Calu3 (cell line): ENCODE measurements around the gene APIP. TPM values are rescaled to one million over a fixed set of nuclear protein-coding genes. Genes with fewer than 3 reads are reported as not detected.
A peak's percentile ranks its signal among the peaks of the same experiment; 100 is the strongest.
"Not testable (repeated sequence)": the region's sequence is repeated elsewhere in the genome, so short reads cannot be mapped to it uniquely, and the experiment has no call there.

Experiments used
- BruUV-seq: library from RNA; stranded (reverse); fragments of 400-500 nt; replicated peaks from 2 replicates; lab custom pipeline; 2021; lab: Mats Ljungman, UMichigan
- CTCF ChIA-PET: fragments of 300-600 bp; sonication (Branson Sonifier 250); formaldehyde crosslinking; loops from one replicate; lab custom pipeline; 2022; ENCODE audit warnings: antibody characterized with exemption; lab: Charles Lee
- DNase-seq: peaks from one replicate; pipeline ENCODE4 v3.0.0; 2022
- H3K27ac Mint-ChIP-seq: one replicate; pipeline ENCODE4 v1.8.0; 2022; ENCODE audit warnings: mixed read lengths; ENCODE audit not compliant: unreplicated experiment
- H3K27me3 Mint-ChIP-seq: one replicate; pipeline ENCODE4 v1.8.0; 2022; ENCODE audit warnings: mixed read lengths; ENCODE audit not compliant: unreplicated experiment
- H3K36me3 Mint-ChIP-seq: one replicate; pipeline ENCODE4 v1.8.0; 2022; ENCODE audit warnings: mild to moderate bottlenecking, moderate library complexity, mixed read lengths; ENCODE audit not compliant: insufficient read depth, unreplicated experiment
- H3K4me1 Mint-ChIP-seq: one replicate; pipeline ENCODE4 v1.8.0; 2022; ENCODE audit warnings: mild to moderate bottlenecking, low read depth, mixed read lengths; ENCODE audit not compliant: unreplicated experiment
- H3K4me3 Mint-ChIP-seq: one replicate; pipeline ENCODE4 v1.8.0; 2022; ENCODE audit warnings: mild to moderate bottlenecking, low read depth, moderate library complexity, mixed read lengths; ENCODE audit not compliant: unreplicated experiment
- H3K9me3 Mint-ChIP-seq: one replicate; pipeline ENCODE4 v1.8.0; 2022; ENCODE audit warnings: low read depth, mixed read lengths; ENCODE audit not compliant: unreplicated experiment
- intact Hi-C: fragments of 100-400 bp; cut with micrococcal nuclease; formaldehyde crosslinking; loops from one replicate; pipeline ENCODE4 v1.10.0; 2022; ENCODE audit not compliant: unreplicated experiment
- total RNA-seq: library from RNA; stranded (reverse); gene quantifications from 2 replicates; pipeline ENCODE4 v1.2.3, GENCODE V29; 2022
- TF ChIP-seq, protein P1 (sequence below): fragments of 200-600 bp; IDR thresholded peaks from one replicate; pipeline ENCODE4 v1.8.0; 2022; ENCODE audit warnings: antibody characterized with exemption; ENCODE audit not compliant: unreplicated experiment

Gene APIP
- total RNA-seq, 1 experiment from 2014 or later, result 42.4 TPM

DNA sequence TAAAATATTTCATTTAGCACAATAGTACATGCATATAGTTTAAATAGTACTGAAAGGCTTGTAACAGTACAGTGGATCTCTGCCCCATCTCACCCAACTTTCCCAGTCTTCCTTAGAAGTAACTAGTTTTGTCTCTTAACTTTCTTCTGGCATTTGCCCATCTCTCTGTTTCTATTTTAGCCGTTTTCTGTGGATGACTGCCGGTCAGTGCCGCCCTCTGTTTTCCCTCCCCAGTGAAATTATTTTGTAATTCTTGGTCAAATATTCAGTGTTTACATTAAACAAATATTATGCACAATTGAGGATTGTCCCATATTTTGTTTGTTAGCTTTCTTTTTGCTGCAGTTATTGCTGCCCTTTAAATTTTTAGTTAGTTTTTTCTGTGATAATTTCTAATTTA lies 8.5 kb upstream of the APIP start:
- Mint-ChIP-seq H3K4me1 (peaks cover 37% of the 10 kb centered on the region), H3K36me3 (no peaks in the 10 kb centered on the region), H3K27me3 (no peaks in the 10 kb centered on the region), H3K4me3 (no peak overlapping the region), H3K9me3 (no peaks in the 10 kb centered on the region), H3K27ac (no peak overlapping the region)
- CTCF ChIA-PET, result interaction anchor here (0.7 to 1.4 kb wide), 3 partner anchors 9 to 468 kb away, joined by 3 read pairs; partner anchors contain the start of genes APIP and PDHX
- TF ChIP-seq, protein P1, sequence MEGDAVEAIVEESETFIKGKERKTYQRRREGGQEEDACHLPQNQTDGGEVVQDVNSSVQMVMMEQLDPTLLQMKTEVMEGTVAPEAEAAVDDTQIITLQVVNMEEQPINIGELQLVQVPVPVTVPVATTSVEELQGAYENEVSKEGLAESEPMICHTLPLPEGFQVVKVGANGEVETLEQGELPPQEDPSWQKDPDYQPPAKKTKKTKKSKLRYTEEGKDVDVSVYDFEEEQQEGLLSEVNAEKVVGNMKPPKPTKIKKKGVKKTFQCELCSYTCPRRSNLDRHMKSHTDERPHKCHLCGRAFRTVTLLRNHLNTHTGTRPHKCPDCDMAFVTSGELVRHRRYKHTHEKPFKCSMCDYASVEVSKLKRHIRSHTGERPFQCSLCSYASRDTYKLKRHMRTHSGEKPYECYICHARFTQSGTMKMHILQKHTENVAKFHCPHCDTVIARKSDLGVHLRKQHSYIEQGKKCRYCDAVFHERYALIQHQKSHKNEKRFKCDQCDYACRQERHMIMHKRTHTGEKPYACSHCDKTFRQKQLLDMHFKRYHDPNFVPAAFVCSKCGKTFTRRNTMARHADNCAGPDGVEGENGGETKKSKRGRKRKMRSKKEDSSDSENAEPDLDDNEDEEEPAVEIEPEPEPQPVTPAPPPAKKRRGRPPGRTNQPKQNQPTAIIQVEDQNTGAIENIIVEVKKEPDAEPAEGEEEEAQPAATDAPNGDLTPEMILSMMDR, result no peak
- intact Hi-C loops, result loop anchor here (5.0 kb wide), 4 partner anchors 53 to 563 kb away; no protein-coding TSS in a partner anchor
- no TSS peak for BruUV-seq
- DNase-seq, result no peak

DNA sequence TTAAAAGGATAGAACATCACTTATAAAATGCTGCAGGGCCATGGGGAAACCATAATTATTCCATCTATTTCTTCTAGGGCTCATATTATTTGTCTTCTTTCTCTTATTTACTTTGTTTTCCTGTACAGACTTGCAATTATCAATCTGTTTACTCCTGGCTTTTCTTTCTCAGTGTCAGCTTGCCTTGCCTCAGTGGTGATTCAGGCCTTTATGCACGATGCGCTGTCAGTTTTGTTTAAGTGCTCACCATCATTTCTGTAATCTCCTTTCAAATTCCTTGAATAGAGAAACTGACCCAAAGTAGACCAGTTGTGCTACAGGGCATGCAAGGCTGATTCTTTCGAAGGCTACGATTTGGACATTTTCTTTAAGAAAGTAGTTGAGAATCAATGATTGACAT lies 5.0 kb upstream of the APIP start:
- CTCF ChIA-PET, result no interaction called here
- peaks cover 21% of the 10 kb centered on the region for H3K4me1 Mint-ChIP-seq
- H3K27me3 Mint-ChIP-seq, result no peaks in the 10 kb centered on the region
- peaks cover 21% of the 10 kb centered on the region for H3K36me3 Mint-ChIP-seq
- H3K9me3 Mint-ChIP-seq, result no peaks in the 10 kb centered on the region
- intact Hi-C loops, result no loop called here
- BruUV-seq, result no TSS peak
- H3K27ac Mint-ChIP-seq, result no peak overlapping the region
- H3K4me3 Mint-ChIP-seq, result no peak overlapping the region
- no peak for DNase-seq
- TF ChIP-seq, protein P1, result no peak

DNA sequence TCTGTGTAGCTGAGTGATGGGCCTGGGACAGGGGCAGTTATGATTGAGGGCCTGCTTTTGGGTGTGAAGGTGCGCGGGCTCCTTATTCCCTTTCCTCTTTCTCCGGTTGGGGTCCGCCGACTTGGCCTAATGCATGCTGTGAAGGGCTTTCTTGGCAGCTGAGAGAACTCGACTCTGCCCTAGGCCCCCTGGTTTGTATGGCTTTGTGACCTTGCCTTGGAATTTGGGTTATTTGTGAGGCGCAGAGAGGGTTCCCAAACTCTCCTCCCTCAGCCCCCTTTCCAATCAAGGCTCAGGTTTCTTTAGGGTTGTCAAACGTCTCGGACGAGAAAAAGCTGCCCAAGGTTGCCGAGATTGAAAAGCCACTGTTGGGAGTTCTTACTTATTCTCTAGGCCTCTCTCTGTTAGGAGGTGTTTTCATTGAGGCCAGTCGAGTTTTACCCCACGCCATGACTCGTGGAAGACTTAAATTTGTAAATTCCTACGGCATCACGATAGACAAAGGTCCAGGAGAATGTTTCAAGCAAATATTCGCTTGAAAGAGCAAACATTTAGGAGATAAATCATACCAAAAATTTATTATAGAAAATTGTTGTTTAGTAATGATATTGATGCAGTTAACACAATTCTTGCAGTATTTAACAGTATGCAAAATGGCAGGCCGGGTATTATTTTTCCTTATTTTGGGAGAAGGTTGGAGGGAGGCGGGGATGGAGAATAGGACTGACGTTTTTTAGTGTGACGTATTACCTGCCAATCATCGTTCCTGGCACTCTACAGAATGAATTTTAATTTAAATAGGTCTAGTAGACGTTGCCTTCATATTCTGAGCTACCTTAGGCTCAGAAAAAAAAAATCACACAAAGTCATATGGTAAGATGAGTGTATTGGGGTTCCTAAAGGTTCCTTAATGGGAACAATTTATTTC lies 928 bp upstream of the APIP start:
- intact Hi-C loops, result no loop called here

DNA sequence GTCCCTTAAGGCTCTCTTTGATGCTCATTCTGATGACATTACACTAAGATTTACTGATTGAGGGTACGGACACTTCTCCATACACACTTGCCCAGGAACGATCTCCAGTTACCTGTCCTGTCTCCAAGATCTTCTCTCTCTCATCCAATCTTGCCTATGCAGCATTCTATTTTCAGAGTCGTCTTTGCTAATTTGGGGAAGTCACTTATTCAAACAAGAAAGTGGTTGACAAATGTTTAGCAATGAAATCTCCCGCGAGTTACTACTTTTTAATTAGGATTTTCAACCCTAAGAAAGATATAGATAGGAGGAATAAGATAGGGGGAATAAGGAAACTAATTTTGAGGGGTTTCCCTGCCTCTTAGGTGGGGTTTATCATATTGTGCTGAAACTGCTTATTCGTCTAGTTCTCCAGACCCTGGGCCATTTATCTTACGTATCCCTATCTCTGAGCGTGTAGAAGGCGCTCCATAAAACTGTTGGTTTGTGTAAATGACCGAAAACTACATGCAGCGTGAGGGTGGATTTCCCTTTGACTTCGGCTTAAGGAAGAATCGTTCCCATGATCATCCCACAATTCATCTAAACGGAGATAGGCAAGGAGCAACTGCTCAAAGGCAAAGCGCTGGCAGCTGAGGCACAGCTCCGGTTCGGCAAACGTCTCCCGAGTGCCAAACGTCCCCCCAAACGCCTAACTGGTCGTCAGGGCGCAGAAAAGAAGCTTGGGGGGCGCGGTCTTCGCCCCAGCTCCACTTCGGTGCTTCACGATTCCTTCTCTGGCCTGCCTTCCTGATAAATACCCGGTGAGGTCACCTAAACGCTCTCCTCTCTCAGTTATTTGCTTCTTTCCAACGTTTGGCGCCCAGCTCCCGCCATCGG lies 804 bp downstream of the APIP start:
- CTCF ChIA-PET, result interaction anchor here (0.6 to 1.4 kb wide), 3 partner anchors 9 to 276 kb away, joined by 3 read pairs; no protein-coding TSS in a partner anchor
- Mint-ChIP-seq H3K27ac (peak overlapping the region; percentile 81), H3K4me1 (peaks cover 12% of the 10 kb centered on the region), H3K4me3 (peak overlapping the region; percentile 98), H3K27me3 (no peaks in the 10 kb centered on the region), H3K9me3 (peaks cover 4% of the 10 kb centered on the region), H3K36me3 (peaks cover 32% of the 10 kb centered on the region)
- TF ChIP-seq, protein P1, result no peak
- TSS peak; percentile 54 for BruUV-seq
- intact Hi-C loops, result no loop called here
- no peak for DNase-seq

More for the DNA sequence above, 928 bp upstream of the APIP start:
- Mint-ChIP-seq H3K27me3 (no peaks in the 10 kb centered on the region), H3K4me1 (peaks cover 12% of the 10 kb centered on the region), H3K4me3 (peak overlapping the region; percentile 98), H3K27ac (peak overlapping the region; percentile 81), H3K9me3 (peaks cover 4% of the 10 kb centered on the region), H3K36me3 (peaks cover 32% of the 10 kb centered on the region)
- no peak for DNase-seq
- TF ChIP-seq, protein P1, result no peak
- CTCF ChIA-PET, result interaction anchor here (0.5 to 1.4 kb wide), 3 partner anchors 8 to 115 kb away, joined by 3 to 5 read pairs (median 5); no protein-coding TSS in a partner anchor
- BruUV-seq, result TSS peak; percentile 45

DNA sequence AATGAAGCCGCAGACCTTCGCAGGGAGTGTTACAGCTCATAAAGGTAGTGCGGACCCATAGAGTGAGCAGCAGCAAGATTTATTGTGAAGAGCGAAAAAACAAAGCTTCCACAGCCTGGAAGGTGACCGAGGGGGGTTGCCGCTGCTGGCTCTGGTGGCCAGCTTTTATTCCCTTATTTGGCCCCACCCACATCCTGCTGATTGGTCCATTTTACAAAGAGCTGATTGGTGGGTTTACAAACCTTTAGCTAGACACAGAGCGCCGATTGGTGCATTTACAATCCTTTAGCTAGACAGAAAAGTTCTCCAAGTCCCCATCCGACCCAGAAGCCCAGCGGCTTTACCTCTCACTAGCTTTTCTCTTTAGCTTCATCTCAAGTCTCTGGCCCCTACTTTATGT lies 2.6 kb downstream of the APIP start:
- peaks cover 32% of the 10 kb centered on the region for H3K36me3 Mint-ChIP-seq
- H3K4me3 Mint-ChIP-seq, DNase-seq, BruUV-seq, CTCF ChIA-PET, H3K9me3 Mint-ChIP-seq, H3K27ac Mint-ChIP-seq, intact Hi-C loops, H3K27me3 Mint-ChIP-seq: not testable (repeated sequence)
- peaks cover 12% of the 10 kb centered on the region for H3K4me1 Mint-ChIP-seq
